GM10266 (cell line): ENCODE measurements around the gene TRMT1.

ENCODE experiments used
- DNase-seq: peaks from one replicate; pipeline ENCODE4 v3.0.0; 2012; ENCODE audit errors: extremely low spot score
- TF ChIP-seq, protein P1 (sequence below): IDR thresholded peaks from 2 replicates; pipeline ENCODE4 v1.5.1; 2012; ENCODE audit warnings: mild to moderate bottlenecking, low read depth; ENCODE audit not compliant: control insufficient read depth, insufficient read depth; ENCODE audit errors: missing control alignments

Gene TRMT1

DNA sequence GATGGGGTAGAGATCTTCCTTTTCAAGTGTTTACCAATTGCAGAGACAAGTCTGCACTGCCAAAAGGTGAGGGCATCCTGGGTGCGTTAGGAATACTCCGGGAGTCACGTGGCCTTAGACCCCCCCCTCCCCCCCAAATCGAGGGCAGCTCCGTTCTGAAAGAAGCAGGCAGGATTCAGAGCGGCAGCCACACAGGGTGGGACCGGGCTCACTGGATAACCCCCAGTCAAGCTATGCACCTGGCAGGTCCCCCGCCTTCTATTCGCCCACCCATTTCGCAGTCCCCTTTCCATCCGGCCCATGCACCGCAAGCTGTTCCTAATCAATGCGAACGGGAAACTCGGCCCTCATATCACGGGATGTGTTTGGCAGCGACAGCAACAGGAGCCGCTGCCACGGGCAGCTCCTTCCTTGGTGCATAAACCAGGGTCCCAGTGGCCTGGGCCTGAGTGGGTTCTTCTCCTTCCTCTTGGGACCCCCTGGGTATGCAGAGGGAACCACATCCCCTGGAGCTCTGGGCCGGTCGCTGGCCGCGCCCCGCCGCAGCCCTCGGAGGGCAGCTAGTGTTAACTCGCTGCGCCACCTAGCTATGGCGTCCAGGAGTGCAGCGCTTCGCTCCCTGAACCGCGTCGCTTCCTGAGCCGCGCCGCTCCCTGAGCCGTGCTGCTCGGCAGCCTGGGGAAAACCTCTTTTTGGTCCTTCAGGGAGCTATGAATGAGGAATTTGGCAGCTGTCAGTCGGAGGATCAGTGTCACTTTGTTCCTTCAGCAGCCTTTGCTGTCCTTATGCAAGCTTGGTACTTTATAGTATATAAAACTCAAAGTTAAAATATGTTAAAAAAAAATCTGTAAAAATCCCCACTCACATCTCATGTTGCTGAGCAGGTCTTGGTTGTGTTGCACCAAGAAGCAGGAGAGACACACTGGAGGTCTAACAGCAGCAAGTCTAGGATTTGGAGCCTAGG, 55.3 kb downstream of the TRMT1 start:
- TF ChIP-seq, protein P1, sequence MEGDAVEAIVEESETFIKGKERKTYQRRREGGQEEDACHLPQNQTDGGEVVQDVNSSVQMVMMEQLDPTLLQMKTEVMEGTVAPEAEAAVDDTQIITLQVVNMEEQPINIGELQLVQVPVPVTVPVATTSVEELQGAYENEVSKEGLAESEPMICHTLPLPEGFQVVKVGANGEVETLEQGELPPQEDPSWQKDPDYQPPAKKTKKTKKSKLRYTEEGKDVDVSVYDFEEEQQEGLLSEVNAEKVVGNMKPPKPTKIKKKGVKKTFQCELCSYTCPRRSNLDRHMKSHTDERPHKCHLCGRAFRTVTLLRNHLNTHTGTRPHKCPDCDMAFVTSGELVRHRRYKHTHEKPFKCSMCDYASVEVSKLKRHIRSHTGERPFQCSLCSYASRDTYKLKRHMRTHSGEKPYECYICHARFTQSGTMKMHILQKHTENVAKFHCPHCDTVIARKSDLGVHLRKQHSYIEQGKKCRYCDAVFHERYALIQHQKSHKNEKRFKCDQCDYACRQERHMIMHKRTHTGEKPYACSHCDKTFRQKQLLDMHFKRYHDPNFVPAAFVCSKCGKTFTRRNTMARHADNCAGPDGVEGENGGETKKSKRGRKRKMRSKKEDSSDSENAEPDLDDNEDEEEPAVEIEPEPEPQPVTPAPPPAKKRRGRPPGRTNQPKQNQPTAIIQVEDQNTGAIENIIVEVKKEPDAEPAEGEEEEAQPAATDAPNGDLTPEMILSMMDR, result peak; percentile 98
- peak; percentile 91 for DNase-seq

DNA sequence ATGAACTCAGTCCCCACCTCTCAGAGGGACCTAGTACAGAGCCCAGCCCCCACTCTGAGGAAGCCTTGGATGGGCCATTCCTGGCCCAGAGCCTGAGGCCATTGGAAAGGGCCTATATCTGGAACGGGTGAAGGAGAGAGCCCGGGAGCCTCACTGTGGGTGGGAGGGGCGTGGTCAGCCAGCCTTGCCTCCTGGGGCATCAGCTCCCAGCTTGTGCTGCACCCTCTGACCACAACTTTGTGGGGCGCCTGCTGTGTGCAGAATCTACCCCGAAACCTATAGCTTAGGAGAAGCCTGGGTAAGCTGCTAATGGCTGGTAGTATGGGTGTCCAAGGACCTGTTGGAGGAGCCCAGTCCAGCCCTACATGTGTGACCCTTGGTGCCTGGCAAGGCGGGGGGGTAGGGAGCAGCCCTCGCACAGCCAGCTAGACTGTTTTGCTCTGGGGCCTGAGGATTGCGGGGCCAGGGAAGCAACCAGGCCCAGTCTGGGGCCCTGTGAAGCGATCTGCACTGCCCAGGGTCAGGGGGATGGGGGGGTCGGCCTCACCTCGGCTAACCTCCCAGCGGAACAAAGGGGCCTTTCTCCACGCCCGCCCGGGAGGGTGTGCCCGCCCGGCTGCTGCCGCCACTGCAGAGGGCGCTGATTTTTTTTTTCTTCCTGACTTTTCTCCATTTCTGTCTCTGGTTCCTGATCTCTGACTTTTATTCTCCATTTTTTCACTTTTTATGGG, 56.1 kb downstream of the TRMT1 start:
- TF ChIP-seq, protein P1, result no peak
- DNase-seq, result no peak

DNA sequence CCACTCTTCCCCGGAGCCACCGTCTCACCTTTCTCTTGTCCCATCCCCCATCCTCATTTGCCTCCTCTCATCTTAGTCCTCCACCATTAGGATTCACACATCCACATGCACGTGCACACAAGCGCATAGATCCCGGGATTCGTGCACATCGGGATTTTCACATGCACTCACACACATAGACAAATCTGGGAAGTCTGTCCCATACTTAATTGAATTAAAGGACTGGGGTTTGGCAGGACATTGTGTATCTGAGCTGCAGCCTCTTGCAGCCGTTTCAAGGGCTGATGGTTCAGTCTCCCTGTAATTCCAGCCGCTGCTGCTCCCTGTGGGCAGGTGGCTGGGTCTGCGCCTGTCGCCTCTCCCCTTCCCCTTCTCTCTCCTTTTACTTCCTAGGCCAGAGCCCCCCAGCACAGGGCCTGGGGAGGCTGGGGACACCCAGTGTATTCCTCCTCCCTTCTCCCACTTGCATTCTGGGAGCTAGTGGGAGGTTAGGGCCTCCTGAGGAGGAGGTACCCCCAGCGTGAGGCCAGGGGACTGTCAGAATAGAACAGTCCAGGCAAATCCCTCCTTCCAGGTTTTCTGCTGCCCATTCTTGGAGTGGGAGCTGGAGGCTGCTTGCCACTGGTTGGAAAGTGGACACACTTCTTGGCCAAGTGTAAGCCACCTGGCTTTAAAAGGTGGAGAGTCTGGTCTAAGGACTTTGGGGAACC, 57.4 kb downstream of the TRMT1 start:
- TF ChIP-seq, protein P1, result no peak
- DNase-seq, result no peak

DNA sequence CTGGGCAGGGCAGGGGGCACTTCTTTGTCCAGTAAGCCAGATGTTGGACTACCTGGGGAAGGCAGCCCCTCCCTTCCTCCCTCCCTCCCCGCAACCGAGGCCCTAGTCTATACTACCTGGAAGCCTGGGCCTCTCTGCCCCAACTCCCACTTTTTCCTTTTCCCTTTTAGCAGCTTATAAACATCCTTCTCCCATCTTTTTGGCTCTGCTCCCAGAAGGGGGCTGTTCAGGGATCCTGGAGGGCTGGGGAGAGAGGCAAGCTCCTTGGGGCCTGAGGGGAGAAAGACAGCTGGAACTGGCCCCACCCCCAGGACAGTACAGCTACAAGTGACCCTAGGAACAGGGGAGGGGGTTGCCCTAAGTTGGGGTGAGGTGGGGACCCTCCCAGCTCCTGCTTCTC, 58.8 kb downstream of the TRMT1 start:
- TF ChIP-seq, protein P1, result no peak
- DNase-seq, result no peak

DNA sequence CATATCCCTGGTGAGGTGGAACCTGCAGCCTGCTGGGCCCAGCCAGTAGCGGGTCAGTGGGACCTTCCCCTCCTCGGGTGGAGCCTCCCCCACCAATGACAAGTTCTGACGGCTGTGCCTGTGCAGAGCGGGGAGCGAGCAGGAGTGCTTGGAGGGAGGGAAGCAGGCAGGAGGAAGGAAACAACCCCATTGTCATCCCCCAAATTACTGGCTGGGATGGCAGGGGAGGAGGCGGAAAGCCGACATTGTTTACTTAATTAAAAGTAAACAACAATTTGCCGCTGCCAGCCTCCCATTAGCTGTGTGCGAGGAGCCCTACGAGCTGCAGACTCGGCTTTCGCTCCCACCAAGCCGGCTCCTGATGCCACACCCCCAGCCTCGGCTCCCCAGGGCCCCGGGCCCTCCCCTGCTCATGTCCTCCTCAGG, 59.4 kb downstream of the TRMT1 start:
- TF ChIP-seq, protein P1, result no peak
- DNase-seq, result no peak

DNA sequence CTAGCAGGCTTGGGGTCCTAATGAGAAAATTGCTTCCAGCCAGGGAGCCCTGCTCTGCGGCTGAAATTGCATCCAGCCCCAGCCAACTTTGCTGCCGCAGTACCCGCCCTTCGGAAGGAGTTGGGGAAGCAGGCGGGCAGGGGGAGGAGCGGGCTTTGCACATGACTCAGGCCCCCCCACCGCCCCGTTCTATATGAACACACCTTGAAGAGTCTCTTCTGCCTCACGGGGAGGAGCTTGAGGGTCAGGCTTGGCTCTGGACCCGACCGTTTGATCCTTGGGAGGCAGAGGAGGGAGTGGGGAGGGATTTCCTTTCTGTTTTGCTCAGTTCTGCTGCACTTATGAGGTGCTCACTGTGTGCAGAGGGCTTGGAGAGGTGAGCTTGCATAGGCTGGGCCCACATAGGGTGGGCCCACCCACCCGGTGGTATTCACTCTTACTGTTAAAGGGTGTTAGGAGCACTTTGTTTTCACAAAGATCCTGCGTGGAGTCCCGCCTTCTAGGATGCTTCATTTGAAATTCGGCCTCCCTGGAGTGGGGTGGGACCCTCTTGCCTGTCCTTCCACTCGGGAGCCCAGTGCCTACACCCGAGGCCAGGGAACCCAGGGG, 60.4 kb downstream of the TRMT1 start:
- TF ChIP-seq, protein P1, result no peak
- no peak for DNase-seq
